ENCODE data around the gene BRPF1.

Gene BRPF1

GRCh38 chr3:9732740-9733115 lies 1.2 kb downstream of the BRPF1 start:
- no peak for DNase-seq

GRCh38 chr3:9736831-9737230 lies 5.3 kb downstream of the BRPF1 start:
- DNase-seq = no peak

GRCh38 chr3:9739181-9739580 lies 7.6 kb downstream of the BRPF1 start:
- no peak for DNase-seq

- DNase-seq = no peak
These were observed 11.0 kb downstream of the BRPF1 start for GRCh38 chr3:9742560-9742959.

- DNase-seq = no peak
These were observed 12.0 kb downstream of the BRPF1 start for GRCh38 chr3:9743548-9743947.

GRCh38 chr3:9744162-9744561 lies 12.6 kb downstream of the BRPF1 start:
- no peak for DNase-seq

- no peak for DNase-seq
These were observed 14.0 kb downstream of the BRPF1 start for GRCh38 chr3:9745521-9745920.

- DNase-seq = no peak
These were observed 14.8 kb downstream of the BRPF1 start for GRCh38 chr3:9746330-9746729.

GRCh38 chr3:9747267-9747666 lies 15.7 kb downstream of the BRPF1 start:
- DNase-seq = no peak

GRCh38 chr3:9748031-9748430 lies 16.5 kb downstream of the BRPF1 start:
- no peak for DNase-seq

GRCh38 chr3:9749296-9749644 lies 17.7 kb downstream of the BRPF1 start:
- DNase-seq = no peak

- peak; percentile 85 for DNase-seq
These were observed 18.4 kb downstream of the BRPF1 start, which contains the start of gene OGG1 for GRCh38 chr3:9749645-9750555. Gene OGG1, plus strand, starts transcription at chr3:9749952. Its CDS starts 335 bp downstream, at chr3:9750287.

- DNase-seq = no peak
These were observed 19.2 kb downstream of the BRPF1 start for GRCh38 chr3:9750556-9751411.

- no peak for DNase-seq
These were observed 23.1 kb downstream of the BRPF1 start for GRCh38 chr3:9754678-9755077.

GRCh38 chr3:9757427-9757826 lies 25.9 kb downstream of the BRPF1 start:
- DNase-seq = no peak

GRCh38 chr3:9760779-9761505 lies 29.4 kb downstream of the BRPF1 start:
- DNase-seq = no peak

GRCh38 chr3:9761919-9762318 lies 30.4 kb downstream of the BRPF1 start:
- no peak for DNase-seq

GRCh38 chr3:9762871-9763270 lies 31.3 kb downstream of the BRPF1 start:
- no peak for DNase-seq

- no peak for DNase-seq
These were observed 34.3 kb downstream of the BRPF1 start for GRCh38 chr3:9765865-9766264.

GRCh38 chr3:9767418-9767817 lies 35.9 kb downstream of the BRPF1 start:
- no peak for DNase-seq

GRCh38 chr3:9768141-9768775 lies 36.7 kb downstream of the BRPF1 start:
- DNase-seq = no peak

GRCh38 chr3:9769012-9769411 lies 37.5 kb downstream of the BRPF1 start:
- DNase-seq = no peak
